ENCODE measurements around the gene LRBA.

Gene LRBA

DNA sequence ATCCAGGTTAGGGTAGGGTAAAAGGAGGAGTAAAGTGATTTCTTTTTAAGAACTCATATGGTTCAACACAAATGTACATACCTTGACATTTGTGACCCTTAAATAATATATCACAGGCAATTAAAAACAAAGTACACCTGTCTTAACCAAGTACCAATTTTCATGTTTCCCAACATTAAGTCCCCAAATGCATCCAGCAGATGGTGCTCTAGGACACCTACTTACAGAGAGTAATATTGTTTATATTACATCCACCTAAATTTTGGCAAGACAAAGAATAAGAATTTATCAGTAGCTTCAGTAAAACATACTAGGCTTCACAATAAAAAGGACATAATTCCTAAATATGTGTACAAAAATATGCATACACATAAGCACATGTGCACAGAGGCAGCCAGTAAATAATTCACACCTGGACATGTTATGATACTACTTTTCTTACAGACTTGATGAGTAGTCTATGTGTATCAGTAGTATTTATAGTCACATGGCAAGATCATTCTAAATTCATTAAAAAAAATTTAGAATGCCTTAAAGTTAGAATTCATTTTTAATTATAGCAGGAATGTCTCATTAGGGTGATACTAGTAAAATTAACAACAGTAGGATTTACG lies 717.1 kb downstream of the LRBA start:
- no peak overlapping the region for H3K4me3 ChIP-seq (replicated peaks; ENCODE audit: low read depth, low read length)
- DNase-seq (ENCODE audit: low read depth) = peak; percentile 86

DNA sequence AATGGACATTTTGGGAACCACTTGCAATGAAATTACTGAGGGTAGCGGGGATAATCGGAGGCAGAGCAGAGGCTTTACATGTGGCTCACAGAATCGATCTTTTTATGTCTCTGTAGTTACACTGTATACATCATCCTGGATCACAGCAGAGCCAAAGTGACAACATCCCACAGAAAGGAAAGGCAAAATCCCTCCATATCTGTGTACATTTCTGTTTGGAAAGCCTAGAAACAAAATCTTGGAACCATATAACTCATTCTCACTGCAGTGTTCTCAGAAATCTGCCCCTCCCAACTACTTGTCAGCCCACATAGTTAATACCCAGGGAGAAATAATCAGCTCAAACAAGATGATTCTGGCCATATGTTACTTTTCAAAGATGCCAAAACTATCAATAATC lies 725.2 kb downstream of the LRBA start:
- no peak for DNase-seq (ENCODE audit: low read depth)
- no peak overlapping the region for H3K4me3 ChIP-seq (replicated peaks; ENCODE audit: low read depth, low read length)
- TF ChIP-seq CTCF (IDR thresholded peaks at IDR 0.05; ENCODE audit: low read length, missing control alignments) = no peak

More for the DNA sequence above, 717.1 kb downstream of the LRBA start:
- peak; percentile 76 for TF ChIP-seq CTCF (IDR thresholded peaks at IDR 0.05; ENCODE audit: low read length, missing control alignments)

- peak; percentile 50 for DNase-seq (ENCODE audit: low read depth)
- no peak for TF ChIP-seq CTCF (IDR thresholded peaks at IDR 0.05; ENCODE audit: low read length, missing control alignments)
- no peak overlapping the region for H3K4me3 ChIP-seq (replicated peaks; ENCODE audit: low read depth, low read length)
Observed at GRCh38 chr4:150289198-150289597, 725.9 kb downstream of the LRBA start.

- no peak for DNase-seq (ENCODE audit: low read depth)
- no peak for TF ChIP-seq CTCF (IDR thresholded peaks at IDR 0.05; ENCODE audit: low read length, missing control alignments)
- no peak overlapping the region for H3K4me3 ChIP-seq (replicated peaks; ENCODE audit: low read depth, low read length)
Observed at GRCh38 chr4:150286656-150287055, 728.4 kb downstream of the LRBA start.

DNA sequence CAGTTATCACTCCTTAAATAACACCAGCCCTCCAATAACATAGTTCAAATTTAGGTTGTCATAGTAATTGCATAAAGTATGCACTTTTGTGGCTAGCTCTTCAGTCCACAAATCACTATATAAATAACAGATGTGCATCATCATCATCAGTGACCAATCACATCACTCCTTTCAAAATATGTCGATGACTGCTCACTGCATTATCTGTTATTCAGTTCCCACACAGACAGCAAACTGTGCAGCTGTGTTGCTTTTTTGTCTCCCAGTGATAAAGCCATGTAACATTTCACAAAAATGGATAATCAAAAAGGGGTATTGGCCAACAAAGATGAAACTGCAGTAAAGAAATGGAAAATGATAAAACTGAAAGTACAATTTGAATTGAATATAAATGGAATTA lies 731.4 kb downstream of the LRBA start:
- peak overlapping the region; percentile 32 for H3K4me3 ChIP-seq (replicated peaks; ENCODE audit: low read depth, low read length)
- TF ChIP-seq CTCF (IDR thresholded peaks at IDR 0.05; ENCODE audit: low read length, missing control alignments) = no peak
- peak; percentile 93 for DNase-seq (ENCODE audit: low read depth)

DNA sequence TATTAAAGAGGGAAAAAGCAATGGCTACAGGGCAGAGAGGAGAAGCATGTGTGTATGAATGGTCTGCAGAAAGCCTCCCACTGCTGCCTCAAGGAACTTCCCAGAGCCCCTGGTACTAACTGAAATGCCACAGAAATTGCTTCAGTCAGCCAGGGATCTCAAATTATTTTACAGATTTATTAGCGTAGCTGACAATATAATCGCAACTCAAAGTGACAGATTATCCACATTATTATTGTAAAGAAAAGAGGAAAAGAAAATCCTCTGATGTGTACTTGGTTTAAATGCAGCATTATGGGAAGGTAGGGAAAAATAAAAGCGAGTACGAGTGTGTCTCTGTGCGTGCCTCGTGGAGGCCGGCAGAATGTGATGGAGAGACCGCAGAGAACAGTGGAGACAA lies 734.1 kb downstream of the LRBA start:
- no peak overlapping the region for H3K4me3 ChIP-seq (replicated peaks; ENCODE audit: low read depth, low read length)
- no peak for DNase-seq (ENCODE audit: low read depth)
- TF ChIP-seq CTCF (IDR thresholded peaks at IDR 0.05; ENCODE audit: low read length, missing control alignments) = no peak

Measured in fibroblast of pulmonary artery (primary cell).